WTC11 (cell line): ENCODE data around the gene RPS21. TPM values are rescaled to one million over a fixed set of nuclear protein-coding genes. Genes with fewer than 3 reads are reported as not detected.
A peak's percentile ranks its signal among the peaks of the same experiment; 100 is the strongest.

ENCODE experiments used
- ATAC-seq: fragments of 200-7000 bp; cut with Tn5 transposase; 2 replicates; pipeline ENCODE4 v1.10.0; 2021; ENCODE audit warnings: mild to moderate bottlenecking, moderate library complexity
- CTCF ChIA-PET: fragments of 300-600 bp; sonication (Branson Sonifier 250); formaldehyde crosslinking; loops from one replicate; lab custom pipeline; 2021; ENCODE audit warnings: antibody characterized with exemption; lab: Charles Lee
- POLR2A ChIA-PET: fragments of 350-600 bp; sonication (Branson Sonifier 250); formaldehyde crosslinking; loops from one replicate; lab custom pipeline; 2021; ENCODE audit warnings: antibody characterized with exemption; lab: Charles Lee
- DNase-seq: peaks from one replicate; pipeline ENCODE4 v3.0.0; 2021; ENCODE audit warnings: low spot score
- H3K27ac Mint-ChIP-seq: 2 replicates; pipeline ENCODE4 v1.8.0; 2021; ENCODE audit warnings: mixed read lengths
- H3K27me3 Mint-ChIP-seq: 2 replicates; pipeline ENCODE4 v1.8.0; 2021; ENCODE audit warnings: low read depth, mild to moderate bottlenecking, moderate library complexity, mixed read lengths
- H3K36me3 Mint-ChIP-seq: 2 replicates; pipeline ENCODE4 v1.8.0; 2021; ENCODE audit warnings: mixed read lengths
- H3K4me1 Mint-ChIP-seq: 2 replicates; pipeline ENCODE4 v1.8.0; 2022; ENCODE audit warnings: mixed read lengths
- H3K4me3 Mint-ChIP-seq: 2 replicates; pipeline ENCODE4 v1.8.0; 2021; ENCODE audit warnings: mild to moderate bottlenecking, moderate library complexity, mixed read lengths
- H3K9me3 Mint-ChIP-seq: 2 replicates; pipeline ENCODE4 v1.8.0; 2021; ENCODE audit warnings: mixed read lengths
- ELF4 ChIP-seq: sonication (generic); formaldehyde crosslinking; IDR thresholded peaks from 2 replicates; pipeline ENCODE4 v1.8.1; 2022; ENCODE audit warnings: low read depth, mild to moderate bottlenecking, moderate library complexity, missing genetic modification reagents
- FOXP1 ChIP-seq: sonication (generic); formaldehyde crosslinking; IDR thresholded peaks from 2 replicates; pipeline ENCODE4 v1.8.0; 2022; ENCODE audit warnings: missing genetic modification reagents, mild to moderate bottlenecking, moderate library complexity, borderline replicate concordance
- GABPB1 ChIP-seq: sonication (generic); formaldehyde crosslinking; IDR thresholded peaks from 2 replicates; pipeline ENCODE4 v1.8.1; 2023; ENCODE audit warnings: mild to moderate bottlenecking, missing genetic modification reagents
- MLX ChIP-seq: sonication (generic); formaldehyde crosslinking; IDR thresholded peaks from 2 replicates; pipeline ENCODE4 v1.8.1; 2023; ENCODE audit warnings: mild to moderate bottlenecking, missing genetic modification reagents, moderate library complexity
- RELA ChIP-seq: sonication (generic); formaldehyde crosslinking; IDR thresholded peaks from 2 replicates; pipeline ENCODE4 v1.8.1; 2022; ENCODE audit warnings: missing genetic modification reagents, mild to moderate bottlenecking, borderline replicate concordance
- SP1 ChIP-seq: sonication (generic); formaldehyde crosslinking; conservative IDR thresholded peaks from 2 replicates; pipeline ENCODE4 v1.8.1; 2022; ENCODE audit warnings: missing genetic modification reagents
- TEAD1 ChIP-seq: sonication (generic); formaldehyde crosslinking; IDR thresholded peaks from 2 replicates; pipeline ENCODE4 v1.8.0; 2022; ENCODE audit warnings: mild to moderate bottlenecking, missing genetic modification reagents
- TP53 ChIP-seq: sonication (generic); formaldehyde crosslinking; IDR thresholded peaks from 2 replicates; pipeline ENCODE4 v1.8.1; 2023; ENCODE audit warnings: mild to moderate bottlenecking, missing genetic modification reagents
- ZNF423 ChIP-seq: fragments of 250-450 bp; sonication (Bioruptor Pico); IDR thresholded peaks from 2 replicates; pipeline ENCODE4 v2.1.2; 2022; ENCODE audit warnings: mild to moderate bottlenecking, moderate library complexity
- ZNF425 ChIP-seq: fragments of 250-450 bp; sonication (Bioruptor Pico); conservative IDR thresholded peaks from 2 replicates; pipeline ENCODE4 v1.9.0; 2021; ENCODE audit warnings: mild to moderate bottlenecking
- total RNA-seq: library from RNA; stranded (reverse); gene quantifications from 3 replicates; pipeline ENCODE4 v1.2.3, GENCODE V29; 2021
- TF ChIP-seq, protein P1 (sequence below): fragments of 250-450 bp; sonication (Bioruptor Pico); IDR thresholded peaks from 2 replicates; pipeline ENCODE4 v1.8.0; 2021; ENCODE audit warnings: mild to moderate bottlenecking
- TF ChIP-seq, protein P2 (sequence below): sonication (generic); formaldehyde crosslinking; IDR thresholded peaks from 2 replicates; pipeline ENCODE4 v1.8.1; 2023; ENCODE audit warnings: mild to moderate bottlenecking, missing genetic modification reagents, moderate library complexity
- TF ChIP-seq, protein P3 (sequence below): fragments of 200-600 bp; IDR thresholded peaks from 2 replicates; pipeline ENCODE4 v1.8.0; 2022; ENCODE audit warnings: antibody characterized with exemption
- TF ChIP-seq, protein P4 (sequence below): sonication (generic); formaldehyde crosslinking; IDR thresholded peaks from 2 replicates; pipeline ENCODE4 v1.8.1; 2022; ENCODE audit warnings: low read depth, missing genetic modification reagents, borderline replicate concordance

RPS21 gene
- total RNA-seq, 1 experiment from 2014 or later: 2,016 TPM

DNA sequence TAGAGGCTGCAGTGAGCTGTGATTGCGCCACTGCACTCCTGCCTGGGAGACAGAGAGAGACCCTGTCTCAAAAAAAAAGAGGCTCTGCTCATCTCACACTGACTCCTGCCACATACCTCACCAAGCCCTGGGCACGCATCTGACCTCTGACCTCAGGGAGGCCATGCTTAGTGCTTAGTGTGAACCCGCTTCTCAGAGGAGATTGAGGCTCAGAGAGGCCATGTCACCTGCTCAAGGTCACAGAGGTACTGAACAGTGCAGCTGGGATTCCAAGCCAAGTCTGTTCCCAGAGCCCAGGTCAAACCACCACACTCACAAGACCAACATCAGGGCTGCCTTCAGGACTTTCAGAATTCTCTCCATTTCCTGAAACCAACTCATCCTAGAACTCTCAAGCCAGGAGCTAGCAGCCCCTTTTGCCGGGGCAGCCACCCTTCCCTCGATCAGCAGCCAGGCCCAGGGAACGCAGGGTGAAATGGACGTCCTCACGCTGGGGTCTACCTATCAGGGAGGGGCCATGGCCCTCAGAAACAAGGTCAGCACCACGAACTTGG, 17.3 kb downstream of the RPS21 start (continued):
- TF ChIP-seq MLX (CRISPR knock-in tag) (no peak), ELF4 (CRISPR knock-in tag) (no peak)

DNA sequence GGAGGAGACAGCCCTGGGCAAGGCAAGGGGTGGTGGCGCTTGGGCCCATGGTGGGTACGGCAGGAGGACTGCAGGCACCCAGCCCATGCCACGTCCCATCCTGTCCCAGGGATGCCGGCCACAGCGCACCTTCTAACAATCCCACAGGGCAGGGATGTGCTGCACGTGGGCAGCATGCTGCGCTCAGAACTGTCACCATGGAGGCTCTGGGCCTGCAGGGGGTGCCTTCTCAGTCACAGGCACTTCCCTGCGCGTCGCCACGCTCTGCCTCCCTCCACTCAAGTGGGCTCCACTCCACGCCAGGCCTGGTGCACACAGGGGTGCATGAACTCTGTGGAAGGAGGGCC, 17.8 kb downstream of the RPS21 start:
- ChIA-PET CTCF (interaction anchor here (1.0 to 1.9 kb wide), 8 partner anchors 9 to 103 kb away, joined by 3 to 10 read pairs (median 6); partner anchors contain the start of gene RBBP8NL), POLR2A (no interaction called here)
- Mint-ChIP-seq H3K4me1 (peaks cover 15% of the 10 kb centered on the region), H3K27ac (no peak overlapping the region), H3K4me3 (no peak overlapping the region), H3K27me3 (peaks cover 5% of the 10 kb centered on the region), H3K9me3 (no peaks in the 10 kb centered on the region), H3K36me3 (no peaks in the 10 kb centered on the region)
- no peak for TF ChIP-seq ZNF423
- no peak for TF ChIP-seq ZNF425
- TF ChIP-seq, protein P1, sequence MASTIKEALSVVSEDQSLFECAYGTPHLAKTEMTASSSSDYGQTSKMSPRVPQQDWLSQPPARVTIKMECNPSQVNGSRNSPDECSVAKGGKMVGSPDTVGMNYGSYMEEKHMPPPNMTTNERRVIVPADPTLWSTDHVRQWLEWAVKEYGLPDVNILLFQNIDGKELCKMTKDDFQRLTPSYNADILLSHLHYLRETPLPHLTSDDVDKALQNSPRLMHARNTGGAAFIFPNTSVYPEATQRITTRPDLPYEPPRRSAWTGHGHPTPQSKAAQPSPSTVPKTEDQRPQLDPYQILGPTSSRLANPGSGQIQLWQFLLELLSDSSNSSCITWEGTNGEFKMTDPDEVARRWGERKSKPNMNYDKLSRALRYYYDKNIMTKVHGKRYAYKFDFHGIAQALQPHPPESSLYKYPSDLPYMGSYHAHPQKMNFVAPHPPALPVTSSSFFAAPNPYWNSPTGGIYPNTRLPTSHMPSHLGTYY (CRISPR knock-in tag): no peak
- no peak for TF ChIP-seq TP53 (CRISPR knock-in tag)
- no peak for TF ChIP-seq FOXP1
- TF ChIP-seq TEAD1 (CRISPR knock-in tag): no peak
- TF ChIP-seq, protein P2, sequence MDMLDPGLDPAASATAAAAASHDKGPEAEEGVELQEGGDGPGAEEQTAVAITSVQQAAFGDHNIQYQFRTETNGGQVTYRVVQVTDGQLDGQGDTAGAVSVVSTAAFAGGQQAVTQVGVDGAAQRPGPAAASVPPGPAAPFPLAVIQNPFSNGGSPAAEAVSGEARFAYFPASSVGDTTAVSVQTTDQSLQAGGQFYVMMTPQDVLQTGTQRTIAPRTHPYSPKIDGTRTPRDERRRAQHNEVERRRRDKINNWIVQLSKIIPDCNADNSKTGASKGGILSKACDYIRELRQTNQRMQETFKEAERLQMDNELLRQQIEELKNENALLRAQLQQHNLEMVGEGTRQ (CRISPR knock-in tag): no peak
- DNase-seq: no peak
- no peak for ATAC-seq

- TF ChIP-seq GABPB1 (CRISPR knock-in tag) (peak; percentile 69), SP1 (CRISPR knock-in tag) (no peak), RELA (peak; percentile 67; the same call in 1 of the 2 replicates)
- TF ChIP-seq, protein P3, sequence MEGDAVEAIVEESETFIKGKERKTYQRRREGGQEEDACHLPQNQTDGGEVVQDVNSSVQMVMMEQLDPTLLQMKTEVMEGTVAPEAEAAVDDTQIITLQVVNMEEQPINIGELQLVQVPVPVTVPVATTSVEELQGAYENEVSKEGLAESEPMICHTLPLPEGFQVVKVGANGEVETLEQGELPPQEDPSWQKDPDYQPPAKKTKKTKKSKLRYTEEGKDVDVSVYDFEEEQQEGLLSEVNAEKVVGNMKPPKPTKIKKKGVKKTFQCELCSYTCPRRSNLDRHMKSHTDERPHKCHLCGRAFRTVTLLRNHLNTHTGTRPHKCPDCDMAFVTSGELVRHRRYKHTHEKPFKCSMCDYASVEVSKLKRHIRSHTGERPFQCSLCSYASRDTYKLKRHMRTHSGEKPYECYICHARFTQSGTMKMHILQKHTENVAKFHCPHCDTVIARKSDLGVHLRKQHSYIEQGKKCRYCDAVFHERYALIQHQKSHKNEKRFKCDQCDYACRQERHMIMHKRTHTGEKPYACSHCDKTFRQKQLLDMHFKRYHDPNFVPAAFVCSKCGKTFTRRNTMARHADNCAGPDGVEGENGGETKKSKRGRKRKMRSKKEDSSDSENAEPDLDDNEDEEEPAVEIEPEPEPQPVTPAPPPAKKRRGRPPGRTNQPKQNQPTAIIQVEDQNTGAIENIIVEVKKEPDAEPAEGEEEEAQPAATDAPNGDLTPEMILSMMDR: peak; percentile 29; the same call in 1 of the 2 replicates
- TF ChIP-seq, protein P4, sequence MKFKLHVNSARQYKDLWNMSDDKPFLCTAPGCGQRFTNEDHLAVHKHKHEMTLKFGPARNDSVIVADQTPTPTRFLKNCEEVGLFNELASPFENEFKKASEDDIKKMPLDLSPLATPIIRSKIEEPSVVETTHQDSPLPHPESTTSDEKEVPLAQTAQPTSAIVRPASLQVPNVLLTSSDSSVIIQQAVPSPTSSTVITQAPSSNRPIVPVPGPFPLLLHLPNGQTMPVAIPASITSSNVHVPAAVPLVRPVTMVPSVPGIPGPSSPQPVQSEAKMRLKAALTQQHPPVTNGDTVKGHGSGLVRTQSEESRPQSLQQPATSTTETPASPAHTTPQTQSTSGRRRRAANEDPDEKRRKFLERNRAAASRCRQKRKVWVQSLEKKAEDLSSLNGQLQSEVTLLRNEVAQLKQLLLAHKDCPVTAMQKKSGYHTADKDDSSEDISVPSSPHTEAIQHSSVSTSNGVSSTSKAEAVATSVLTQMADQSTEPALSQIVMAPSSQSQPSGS (CRISPR knock-in tag): no peak
- Mint-ChIP-seq H3K27ac (peak overlapping the region; percentile 72), H3K4me1 (peaks cover 15% of the 10 kb centered on the region), H3K36me3 (no peaks in the 10 kb centered on the region), H3K9me3 (no peaks in the 10 kb centered on the region), H3K4me3 (peak overlapping the region; percentile 57), H3K27me3 (peaks cover 5% of the 10 kb centered on the region)
- DNase-seq: peak; percentile 68
- POLR2A ChIA-PET: no interaction called here
- CTCF ChIA-PET: interaction anchor here (1.0 to 1.9 kb wide), 11 partner anchors 9 to 420 kb away, joined by 3 to 10 read pairs (median 5); partner anchors contain the start of gene RBBP8NL
- ATAC-seq: peak; percentile 43
Measured at GRCh38 chr20:62405108-62405980, 18.4 kb downstream of the RPS21 start.
